Stimulated activated naive CD8-positive, alpha-beta T cell treated with anti-CD3 and anti-CD28 coated beads, Interleukin-15, amount 100 ng/mL, for 72 hours (primary cell): ENCODE measurements around the gene CACNA1F.

Experiments
- ATAC-seq: fragments of 150-1000 bp; cut with Tn5 transposase; 2 replicates; pipeline ENCODE4 v1.10.0; 2021; ENCODE audit warnings: mild to moderate bottlenecking, moderate library complexity
- DNase-seq, 2 donors: peaks; one replicate each; pipeline ENCODE4 v3.0.0; 2021 to 2022
- H3K27ac Mint-ChIP-seq, 2 donors: one replicate each; pipeline ENCODE4 v1.8.0; 2022; ENCODE audit warnings: mild to moderate bottlenecking in 2 of 2, mixed read lengths in 2 of 2, moderate library complexity in 2 of 2
- H3K27me3 Mint-ChIP-seq: one replicate; pipeline ENCODE4 v1.8.0; 2022; ENCODE audit warnings: mixed read lengths
- H3K4me1 Mint-ChIP-seq: one replicate; pipeline ENCODE4 v1.8.0; 2022; ENCODE audit warnings: mild to moderate bottlenecking, mixed read lengths
- H3K4me3 Mint-ChIP-seq, 2 donors: one replicate each; pipeline ENCODE4 v1.8.0; 2022; ENCODE audit warnings: mild to moderate bottlenecking in 2 of 2, mixed read lengths in 2 of 2, moderate library complexity in 1 of 2
- H3K9me3 Mint-ChIP-seq, 2 donors: one replicate each; pipeline ENCODE4 v1.8.0; 2022; ENCODE audit warnings: mixed read lengths in 2 of 2

Gene CACNA1F

GRCh38 chrX:49225858-49226257, 7.3 kb downstream of the CACNA1F start:
- H3K4me1 Mint-ChIP-seq, result peaks cover 5% of the 10 kb centered on the region
- H3K27ac Mint-ChIP-seq, result no peak overlapping the region
- DNase-seq (no peak), ATAC-seq (no peak)
- no peak overlapping the region for H3K4me3 Mint-ChIP-seq
- H3K27me3 Mint-ChIP-seq, result no peaks in the 10 kb centered on the region
- no peaks in the 10 kb centered on the region for H3K9me3 Mint-ChIP-seq

GRCh38 chrX:49221868-49222267, 11.3 kb downstream of the CACNA1F start:
- Mint-ChIP-seq H3K9me3 (no peaks in the 10 kb centered on the region), H3K4me1 (no peaks in the 10 kb centered on the region), H3K27ac (no peak overlapping the region), H3K27me3 (no peaks in the 10 kb centered on the region), H3K4me3 (no peak overlapping the region)
- no peak for ATAC-seq
- no peak for DNase-seq

- no peaks in the 10 kb centered on the region for H3K27me3 Mint-ChIP-seq
- H3K4me3 Mint-ChIP-seq, result no peak overlapping the region
- ATAC-seq (no peak), DNase-seq (no peak)
- no peaks in the 10 kb centered on the region for H3K4me1 Mint-ChIP-seq
- no peaks in the 10 kb centered on the region for H3K9me3 Mint-ChIP-seq
- H3K27ac Mint-ChIP-seq, result no peak overlapping the region
Observed at GRCh38 chrX:49220100-49220499, 13.0 kb downstream of the CACNA1F start.

- Mint-ChIP-seq H3K27ac (no peak overlapping the region), H3K27me3 (no peaks in the 10 kb centered on the region), H3K4me3 (no peak overlapping the region), H3K9me3 (peaks cover 9 to 16% of the 10 kb centered on the region in 2 donors), H3K4me1 (no peaks in the 10 kb centered on the region)
- ATAC-seq (no peak), DNase-seq (no peak)
Observed at GRCh38 chrX:49214996-49215526, 18.1 kb downstream of the CACNA1F start.

GRCh38 chrX:49214416-49214815, 18.7 kb downstream of the CACNA1F start:
- no peaks in the 10 kb centered on the region for H3K4me1 Mint-ChIP-seq
- no peaks in the 10 kb centered on the region for H3K27me3 Mint-ChIP-seq
- H3K4me3 Mint-ChIP-seq, result no peak overlapping the region
- ATAC-seq (no peak), DNase-seq (no peak)
- peaks cover 9 to 16% of the 10 kb centered on the region in 2 donors for H3K9me3 Mint-ChIP-seq
- no peak overlapping the region for H3K27ac Mint-ChIP-seq

- Mint-ChIP-seq H3K4me1 (no peaks in the 10 kb centered on the region), H3K27ac (no peak overlapping the region), H3K9me3 (peaks cover 9 to 16% of the 10 kb centered on the region in 2 donors), H3K27me3 (no peaks in the 10 kb centered on the region), H3K4me3 (no peak overlapping the region)
- no peak for DNase-seq
- ATAC-seq, result no peak
Observed at GRCh38 chrX:49212861-49213260, 20.3 kb downstream of the CACNA1F start.

GRCh38 chrX:49212209-49212608, 20.9 kb downstream of the CACNA1F start:
- H3K4me3 Mint-ChIP-seq, result no peak overlapping the region
- H3K9me3 Mint-ChIP-seq, result peaks cover 9 to 16% of the 10 kb centered on the region in 2 donors
- ATAC-seq, result no peak
- H3K27me3 Mint-ChIP-seq, result no peaks in the 10 kb centered on the region
- H3K27ac Mint-ChIP-seq, result no peak overlapping the region
- no peaks in the 10 kb centered on the region for H3K4me1 Mint-ChIP-seq
- DNase-seq, result no peak

- Mint-ChIP-seq H3K4me3 (no peak overlapping the region), H3K27ac (no peak overlapping the region), H3K4me1 (no peaks in the 10 kb centered on the region), H3K9me3 (peaks cover 9 to 16% of the 10 kb centered on the region in 2 donors), H3K27me3 (no peaks in the 10 kb centered on the region)
- DNase-seq (no peak), ATAC-seq (no peak)
Observed at GRCh38 chrX:49211074-49211473, 22.1 kb downstream of the CACNA1F start.

GRCh38 chrX:49210406-49210805, 22.7 kb downstream of the CACNA1F start:
- H3K9me3 Mint-ChIP-seq, result peaks cover 9 to 16% of the 10 kb centered on the region in 2 donors
- H3K4me3 Mint-ChIP-seq, result no peak overlapping the region
- DNase-seq (no peak), ATAC-seq (no peak)
- H3K27me3 Mint-ChIP-seq, result no peaks in the 10 kb centered on the region
- H3K4me1 Mint-ChIP-seq, result no peaks in the 10 kb centered on the region
- H3K27ac Mint-ChIP-seq, result no peak overlapping the region

GRCh38 chrX:49209434-49210251, 23.5 kb downstream of the CACNA1F start:
- Mint-ChIP-seq H3K4me1 (no peaks in the 10 kb centered on the region), H3K27me3 (no peaks in the 10 kb centered on the region), H3K4me3 (peak overlapping the region in 1 of 2 donors; percentile 49), H3K27ac (no peak overlapping the region), H3K9me3 (peaks cover 9 to 16% of the 10 kb centered on the region in 2 donors)
- DNase-seq (peak; percentile 12 to 33), ATAC-seq (peak; percentile 81)

- Mint-ChIP-seq H3K4me1 (no peaks in the 10 kb centered on the region), H3K9me3 (peaks cover 7 to 14% of the 10 kb centered on the region in 2 donors), H3K27ac (no peak overlapping the region), H3K27me3 (no peaks in the 10 kb centered on the region), H3K4me3 (no peak overlapping the region)
- no peak for DNase-seq
- ATAC-seq, result no peak
Observed at GRCh38 chrX:49208399-49208798, 24.7 kb downstream of the CACNA1F start.

- ATAC-seq (no peak), DNase-seq (no peak)
- Mint-ChIP-seq H3K4me3 (no peak overlapping the region), H3K9me3 (no peaks in the 10 kb centered on the region), H3K27me3 (no peaks in the 10 kb centered on the region), H3K4me1 (no peaks in the 10 kb centered on the region), H3K27ac (no peak overlapping the region)
Observed at GRCh38 chrX:49206543-49206942, 26.6 kb downstream of the CACNA1F start.

GRCh38 chrX:49205443-49205842, 27.7 kb downstream of the CACNA1F start:
- H3K27ac Mint-ChIP-seq, result no peak overlapping the region
- no peak overlapping the region for H3K4me3 Mint-ChIP-seq
- H3K27me3 Mint-ChIP-seq, result no peaks in the 10 kb centered on the region
- no peaks in the 10 kb centered on the region for H3K9me3 Mint-ChIP-seq
- peaks cover 5% of the 10 kb centered on the region for H3K4me1 Mint-ChIP-seq
- ATAC-seq (no peak), DNase-seq (no peak)

GRCh38 chrX:49204709-49205108, 28.4 kb downstream of the CACNA1F start:
- Mint-ChIP-seq H3K9me3 (no peaks in the 10 kb centered on the region), H3K4me3 (no peak overlapping the region), H3K27ac (no peak overlapping the region), H3K4me1 (peaks cover 6% of the 10 kb centered on the region), H3K27me3 (no peaks in the 10 kb centered on the region)
- DNase-seq (no peak), ATAC-seq (no peak)

- ATAC-seq (no peak), DNase-seq (no peak)
- H3K4me1 Mint-ChIP-seq, result peaks cover 10% of the 10 kb centered on the region
- no peak overlapping the region for H3K4me3 Mint-ChIP-seq
- H3K27me3 Mint-ChIP-seq, result no peaks in the 10 kb centered on the region
- no peaks in the 10 kb centered on the region for H3K9me3 Mint-ChIP-seq
- peak overlapping the region in 1 of 2 donors; percentile 28 for H3K27ac Mint-ChIP-seq
Observed at GRCh38 chrX:49204017-49204416, 29.1 kb downstream of the CACNA1F start.

- no peak overlapping the region for H3K27ac Mint-ChIP-seq
- no peaks in the 10 kb centered on the region for H3K9me3 Mint-ChIP-seq
Observed at GRCh38 chrX:49203536-49203935, 29.6 kb downstream of the CACNA1F start.

More at GRCh38 chrX:49203536-49203935, 29.6 kb downstream of the CACNA1F start:
- Mint-ChIP-seq H3K27me3 (no peaks in the 10 kb centered on the region), H3K4me1 (peaks cover 14% of the 10 kb centered on the region), H3K4me3 (no peak overlapping the region)
- no peak for ATAC-seq
- no peak for DNase-seq
